K562 (cell line): Measurements from ENCODE around the gene ING2. TPM values are rescaled to one million over a fixed set of nuclear protein-coding genes. Genes with fewer than 3 reads are reported as not detected.
"Not testable (repeated sequence)": the region's sequence is repeated elsewhere in the genome, so short reads cannot be mapped to it uniquely, and the experiment has no call there.

Experiments used
- ATAC-seq: fragments of 200-7000 bp; cut with Tn5 transposase; 3 replicates; pipeline ENCODE4 v1.9.1; 2020; ENCODE audit warnings: moderate library complexity
- BruUV-seq: library from RNA; stranded (reverse); fragments of 400-500 nt; replicated peaks from 2 replicates; lab custom pipeline; 2021; lab: Mats Ljungman, UMichigan
- CTCF ChIA-PET: fragments of 300-600 bp; formaldehyde crosslinking; extraction: SDS; loops from one replicate; lab custom pipeline; 2021; ENCODE audit warnings: low intra/inter-chr PET ratio; lab: Yijun Ruan, JAX
- POLR2A ChIA-PET: fragments of 300-600, 350-650 bp; sonication (Branson Sonifier 250); formaldehyde crosslinking; extraction: SDS; loops from one replicate; lab custom pipeline; 2021; ENCODE audit warnings: antibody characterized with exemption, inconsistent platforms; lab: Yijun Ruan, JAX
- DNase-seq, 4 experiments: peaks; one replicate each; pipeline versions ENCODE4 v3.0.0 to v3.0.0-alpha.2; 2011 to 2018; ENCODE audit warnings: low spot score in 3 of 4, mixed read lengths in 3 of 4; ENCODE audit errors: extremely low read depth in 1 of 4
- FAIRE-seq: peaks from 2 replicates; lab custom pipeline; 2011; peaks lifted over from hg19 to GRCh38; lab: Jason Lieb, UNC
- H2AFZ ChIP-seq: 2 replicates; pipeline ENCODE4 v1.6.0; 2011; ENCODE audit warnings: low read depth, low read length, control low read depth, inconsistent platforms
- H3K27ac ChIP-seq: fragments of 200-600 bp; 3 replicates; pipeline ENCODE4 v1.8.0; 2011; ENCODE audit warnings: low read depth, mild to moderate bottlenecking, control low read depth, inconsistent platforms, low read length, moderate library complexity, mixed read lengths; ENCODE audit errors: extremely low read depth
- H3K27me3 ChIP-seq, 2 experiments: fragments of 300-600 bp in 1 of 2; 2 replicates in 1 of 2; 3 replicates in 1 of 2; pipeline versions ENCODE4 v1.6.0 to v1.8.0; 2011; ENCODE audit warnings: inconsistent platforms in 2 of 2, low read length in 2 of 2, mild to moderate bottlenecking in 1 of 2, mixed read lengths in 1 of 2, moderate library complexity in 1 of 2; ENCODE audit not compliant: control insufficient read depth in 2 of 2, insufficient read depth in 2 of 2
- H3K36me3 ChIP-seq: fragments of 300-600 bp; 3 replicates; pipeline ENCODE4 v1.8.0; 2011; ENCODE audit warnings: mild to moderate bottlenecking, low read length, inconsistent platforms; ENCODE audit not compliant: control insufficient read depth, insufficient read depth
- H3K4me1 ChIP-seq, 2 experiments: fragments of 200-600 bp in 1 of 2; replicated peaks in 1 of 2; 2 replicates in 1 of 2; 3 replicates in 1 of 2; pipeline versions ENCODE4 v1.5.1 to v1.8.0; 2011; ENCODE audit warnings: inconsistent platforms in 2 of 2, low read length in 2 of 2, mild to moderate bottlenecking in 1 of 2, mixed read lengths in 1 of 2, moderate library complexity in 1 of 2; ENCODE audit not compliant: control insufficient read depth in 2 of 2, insufficient read depth in 2 of 2
- H3K4me2 ChIP-seq: 2 replicates; pipeline ENCODE4 v1.6.1; 2011; ENCODE audit warnings: low read length, control low read depth, inconsistent platforms, mixed read lengths; ENCODE audit not compliant: insufficient read depth
- H3K4me3 ChIP-seq: fragments of 200-600 bp; sonication (generic), shearing (Covaris generic); 2 replicates; pipeline ENCODE4 v1.5.1; 2016; ENCODE audit warnings: control low read depth, inconsistent platforms
- H3K79me2 ChIP-seq: fragments of 200-600 bp; 3 replicates; pipeline ENCODE4 v1.8.0; 2011; ENCODE audit warnings: low read length, inconsistent platforms; ENCODE audit not compliant: control insufficient read depth, insufficient read depth
- H3K9ac ChIP-seq, 2 experiments: 2 replicates each; pipeline versions ENCODE4 v1.6.0 to v1.6.1; 2011; ENCODE audit warnings: low read depth in 2 of 2, low read length in 2 of 2, control low read depth in 1 of 2, inconsistent platforms in 1 of 2, mild to moderate bottlenecking in 1 of 2, mixed read lengths in 1 of 2; ENCODE audit not compliant: insufficient read depth in 1 of 2
- H3K9me1 ChIP-seq: one replicate; pipeline ENCODE4 v1.6.0; 2011; ENCODE audit warnings: inconsistent platforms, mild to moderate bottlenecking, low read length, moderate library complexity; ENCODE audit not compliant: control insufficient read depth, insufficient read depth
- H3K9me3 ChIP-seq: replicated peaks from 2 replicates; pipeline ENCODE4 v1.5.1; 2011; ENCODE audit warnings: low read depth, low read length, inconsistent platforms; ENCODE audit not compliant: control insufficient read depth, insufficient read depth
- H4K20me1 ChIP-seq: replicated peaks from 2 replicates; pipeline ENCODE4 v1.6.1; 2011; ENCODE audit warnings: low read length, inconsistent platforms, mixed read lengths; ENCODE audit not compliant: control insufficient read depth, insufficient read depth
- BACH1 ChIP-seq: fragments of 200-800 bp; sonication (Bioruptor generic); IDR thresholded peaks from 2 replicates; pipeline ENCODE4 v1.6.1; 2016; ENCODE audit warnings: missing genetic modification characterization, missing compliant biosample characterization
- CHCHD3 ChIP-seq: fragments of 250-450 bp; sonication (Bioruptor Pico); IDR thresholded peaks from 2 replicates; pipeline ENCODE4 v2.1.2; 2022; ENCODE audit warnings: mild to moderate bottlenecking
- PTBP1 ChIP-seq: fragments of 200-400 bp; formaldehyde crosslinking; IDR thresholded peaks from 2 replicates; pipeline ENCODE4 v1.6.1; 2017; ENCODE audit warnings: low read depth, low read length
- ZNF232 ChIP-seq: sonication (generic); formaldehyde crosslinking; IDR thresholded peaks from 2 replicates; pipeline ENCODE4 v1.8.0; 2022; ENCODE audit warnings: mild to moderate bottlenecking, missing genetic modification reagents
- ZNF766 ChIP-seq: fragments of 200-800 bp; sonication (Bioruptor generic); conservative IDR thresholded peaks from 2 replicates; pipeline ENCODE4 v1.6.1; 2016; ENCODE audit warnings: missing genetic modification characterization, missing compliant biosample characterization
- WGBS: fragments of 100-300 bp; shearing (Covaris generic); methylation state at CpG from one replicate; pipeline ENCODE4 v1.1.6; 2016; ENCODE audit warnings: low coverage, mixed read lengths; ENCODE audit not compliant: insufficient coverage; ENCODE audit errors: missing lambda C conversion rate; 5-methylcytosine and 5-hydroxymethylcytosine counted together
- in situ Hi-C: fragments of 300-500 bp; cut with MboI; formaldehyde crosslinking; loops from 4 replicates; pipeline ENCODE4 v1.15.0; 2018; ENCODE audit warnings: inconsistent platforms, mixed read lengths
- intact Hi-C: fragments of 100-400 bp; cut with micrococcal nuclease; formaldehyde crosslinking; loops from 2 replicates; pipeline ENCODE4 v1.14.2; 2022
- polyA plus RNA-seq, 8 experiments: library from polyadenylated mRNA; depleted of rRNA in 4 of 8; stranded (reverse) in 5 of 8; unstranded in 3 of 8; fragments of >200 nt; fragmentation: Nextera tagmentation in 2 of 8; fragmentation: Illumina TruSeq in 1 of 8; extraction: Ambion mirVana in 2 of 8; extraction: Trizol in 1 of 8; gene quantifications; 2 replicates each; pipeline versions ENCODE4 v1.2.1 to v1.2.3, GENCODE V29; 2011 to 2014; ENCODE audit warnings: inconsistent platforms in 1 of 8, missing spikeins in 1 of 8
- total RNA-seq, 7 experiments: library from RNA; depleted of rRNA in 6 of 7; stranded (reverse); fragments of >200 nt in 6 of 7; fragmentation: Illumina TruSeq in 2 of 7; extraction: Trizol in 2 of 7; gene quantifications; 2 replicates each; pipeline versions ENCODE4 v1.2.1 to v1.2.3, GENCODE V29; 2011 to 2021; ENCODE audit warnings: low replicate concordance in 1 of 7
- TF ChIP-seq, protein P1 (sequence below): fragments of 200-800 bp; sonication (Bioruptor generic); IDR thresholded peaks from 2 replicates; pipeline ENCODE4 v1.6.1; 2017; ENCODE audit warnings: missing genetic modification characterization, missing compliant biosample characterization

The ING2 gene
- total and polyA plus RNA-seq, 9 of the 15 experiments (the other 6 are each of a cell fraction or from before 2014, with no cell fraction given), result 2.9 to 21.4 (median 12.4) TPM

DNA sequence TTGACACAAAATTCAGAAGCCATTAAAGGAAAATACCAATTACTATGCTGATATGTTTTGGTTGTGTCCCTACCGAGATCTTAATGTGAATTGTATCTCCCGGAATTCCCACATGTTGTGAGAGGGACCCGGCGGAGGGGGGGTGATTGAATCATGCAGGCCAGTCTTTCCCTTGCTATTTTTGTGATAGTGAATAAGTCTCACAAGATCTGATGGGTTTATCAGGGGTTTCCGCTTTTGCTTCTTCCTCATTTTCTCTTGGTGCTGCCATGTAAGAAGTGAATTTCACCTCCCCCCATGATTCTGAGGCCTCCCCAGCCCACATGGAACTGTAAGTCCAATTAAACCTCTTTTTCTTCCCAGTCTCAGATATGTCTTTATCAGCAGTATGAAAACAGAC lies 39.0 kb upstream of the ING2 start:
- ATAC-seq, H3K79me2 ChIP-seq, DNase-seq, H3K9me3 ChIP-seq, BruUV-seq, H3K4me3 ChIP-seq, H3K9me1 ChIP-seq, H3K27me3 ChIP-seq, H3K36me3 ChIP-seq, H3K4me2 ChIP-seq, H4K20me1 ChIP-seq, FAIRE-seq, H3K4me1 ChIP-seq, intact Hi-C loops, H3K9ac ChIP-seq, H3K27ac ChIP-seq, CTCF ChIA-PET: not testable (repeated sequence)
- in situ Hi-C loops, result loop anchor here (25.0 kb wide), 1 partner anchor 696 kb away; no protein-coding TSS in a partner anchor
- 0 out of 2 replicates have a peak overlapping the region, but pooled peaks have one; percentile 47 for H2AFZ ChIP-seq
- POLR2A ChIA-PET, result interaction anchor here (1.8 to 2.7 kb wide), 2 partner anchors 18 to 21 kb away, joined by 3 to 8 read pairs; partner anchors contain the start of gene CDKN2AIP
- 22% methylated on average over 5 of the region's 5 CpGs for WGBS
- TF ChIP-seq, protein P1, sequence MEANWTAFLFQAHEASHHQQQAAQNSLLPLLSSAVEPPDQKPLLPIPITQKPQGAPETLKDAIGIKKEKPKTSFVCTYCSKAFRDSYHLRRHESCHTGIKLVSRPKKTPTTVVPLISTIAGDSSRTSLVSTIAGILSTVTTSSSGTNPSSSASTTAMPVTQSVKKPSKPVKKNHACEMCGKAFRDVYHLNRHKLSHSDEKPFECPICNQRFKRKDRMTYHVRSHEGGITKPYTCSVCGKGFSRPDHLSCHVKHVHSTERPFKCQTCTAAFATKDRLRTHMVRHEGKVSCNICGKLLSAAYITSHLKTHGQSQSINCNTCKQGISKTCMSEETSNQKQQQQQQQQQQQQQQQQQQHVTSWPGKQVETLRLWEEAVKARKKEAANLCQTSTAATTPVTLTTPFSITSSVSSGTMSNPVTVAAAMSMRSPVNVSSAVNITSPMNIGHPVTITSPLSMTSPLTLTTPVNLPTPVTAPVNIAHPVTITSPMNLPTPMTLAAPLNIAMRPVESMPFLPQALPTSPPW (CRISPR knock-in tag), result peak; percentile 54; the same call in 1 of the 2 replicates
- TF ChIP-seq ZNF766 (CRISPR knock-in tag), result peak; percentile 93

DNA sequence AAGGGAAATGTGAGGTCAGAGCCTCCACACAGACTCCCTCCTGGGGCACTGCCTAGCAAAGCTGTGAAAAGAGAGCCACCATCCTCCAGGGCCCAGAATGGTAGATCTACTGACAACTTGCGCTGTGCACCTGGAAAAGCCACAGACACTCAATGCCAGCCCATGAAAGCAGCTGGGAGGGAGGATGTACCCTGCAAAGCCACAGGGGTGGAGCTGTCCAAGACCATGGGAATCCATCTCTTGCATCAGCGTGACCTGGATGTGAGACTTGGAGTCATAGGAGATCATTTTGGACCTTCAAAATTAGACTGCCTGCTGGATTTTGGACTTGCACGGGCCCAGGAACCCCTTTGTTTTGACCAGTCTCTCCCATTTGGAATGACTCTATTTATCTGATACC lies 37.6 kb upstream of the ING2 start:
- ChIA-PET POLR2A (interaction anchor here (0.9 kb wide), 1 partner anchor 23 kb away, joined by 3 read pairs; no protein-coding TSS in a partner anchor), CTCF (no interaction called here)
- Histone ChIP-seq H3K9ac (no peak overlapping the region), H3K9me1 (no peaks in the 10 kb centered on the region), H2AFZ (no peak overlapping the region), H3K4me3 (no peak overlapping the region), H3K9me3 (no peaks in the 10 kb centered on the region), H3K27me3 (no peaks in the 10 kb centered on the region), H3K4me2 (no peak overlapping the region), H3K4me1 (no peaks in the 10 kb centered on the region), H3K36me3 (no peaks in the 10 kb centered on the region), H4K20me1 (no peaks in the 10 kb centered on the region), H3K79me2 (no peaks in the 10 kb centered on the region), H3K27ac (no peak overlapping the region)
- in situ Hi-C loops (loop anchor here (25.0 kb wide), 1 partner anchor 695 kb away; no protein-coding TSS in a partner anchor), intact Hi-C loops (no loop called here)
- BruUV-seq, result no TSS peak
- FAIRE-seq, result no peak
- TF ChIP-seq BACH1 (tag), result no peak
- TF ChIP-seq ZNF232 (CRISPR knock-in tag), result no peak
- no peak for TF ChIP-seq PTBP1
- no peak for TF ChIP-seq CHCHD3
- DNase-seq, result no peak
- 19% methylated on average over 3 of the region's 3 CpGs for WGBS
- ATAC-seq, result no peak
